ENCODE data around the gene HEATR5B. TPM values are rescaled to one million over a fixed set of nuclear protein-coding genes. Genes with fewer than 3 reads are reported as not detected.
A peak's percentile ranks its signal among the peaks of the same experiment; 100 is the strongest.

HEATR5B gene
- total and polyA plus RNA-seq, 2 of the 4 experiments (the other 2 are of a cell fraction): 8.3 to 17.9 TPM

- no peak overlapping the region for H2AFZ ChIP-seq (replicated peaks; ENCODE audit: low read length, poor library complexity)
- no peak overlapping the region for H4K5ac ChIP-seq (ENCODE audit: low read depth, low read length)
- peak overlapping the region; percentile 62 for H3K9ac ChIP-seq (ENCODE audit: low read depth, low read length)
- H3K56ac ChIP-seq (ENCODE audit: extremely low read depth, insufficient read depth, low read length): peak overlapping the region; percentile 18; the same call in 1 of the 2 replicates
- ATAC-seq (ENCODE audit: low read depth) (no peak), DNase-seq (peak; percentile 21)
- POLR2A ChIA-PET (ENCODE audit: unreplicated experiment): no interaction called here
- no peaks in the 10 kb centered on the region for H3K27me3 ChIP-seq (ENCODE audit: control insufficient read depth, insufficient read depth, low read length)
- H2BK20ac ChIP-seq (ENCODE audit: low read depth, low read length): no peak overlapping the region
- H3K18ac ChIP-seq (ENCODE audit: low read depth, low read length): no peak overlapping the region
- intact Hi-C loops (cut with micrococcal nuclease): loop anchor here (1.0 kb wide), 1 partner anchor 75 kb away; no protein-coding TSS in a partner anchor
- WGBS, 2 experiments (ENCODE audit: extremely low coverage in 2 of 2, insufficient read length in 1 of 2): no CpG with 5 or more reads among the region's 2 CpGs
- H3K4me3 ChIP-seq (ENCODE audit: insufficient read depth, low read depth, low read length): peak overlapping the region; percentile 74
- no peak overlapping the region for H2AK9ac ChIP-seq (replicated peaks; ENCODE audit: low read depth, low read length, poor library complexity)
- peak overlapping the region; percentile 81; the same call in 1 of the 2 replicates for H3K14ac ChIP-seq (replicated peaks; ENCODE audit: low read depth, low read length)
- H4K20me1 ChIP-seq (ENCODE audit: insufficient read depth, low read length): peaks cover 17% of the 10 kb centered on the region
- in situ Hi-C loops (cut with MboI; ENCODE audit: low sequenced_read_pairs): no loop called here
- H2AK5ac ChIP-seq (ENCODE audit: low read depth, low read length): no peak overlapping the region
- TF ChIP-seq CEBPB (IDR thresholded peaks at IDR 0.05; ENCODE audit: low read depth, low read length): no peak
- no peak for TF ChIP-seq MXI1 (IDR thresholded peaks at IDR 0.05; ENCODE audit: borderline replicate concordance, low read depth, low read length)
- TF ChIP-seq SMC3 (IDR thresholded peaks at IDR 0.05; ENCODE audit: low read depth, low read length): no peak
- TF ChIP-seq, protein P1, sequence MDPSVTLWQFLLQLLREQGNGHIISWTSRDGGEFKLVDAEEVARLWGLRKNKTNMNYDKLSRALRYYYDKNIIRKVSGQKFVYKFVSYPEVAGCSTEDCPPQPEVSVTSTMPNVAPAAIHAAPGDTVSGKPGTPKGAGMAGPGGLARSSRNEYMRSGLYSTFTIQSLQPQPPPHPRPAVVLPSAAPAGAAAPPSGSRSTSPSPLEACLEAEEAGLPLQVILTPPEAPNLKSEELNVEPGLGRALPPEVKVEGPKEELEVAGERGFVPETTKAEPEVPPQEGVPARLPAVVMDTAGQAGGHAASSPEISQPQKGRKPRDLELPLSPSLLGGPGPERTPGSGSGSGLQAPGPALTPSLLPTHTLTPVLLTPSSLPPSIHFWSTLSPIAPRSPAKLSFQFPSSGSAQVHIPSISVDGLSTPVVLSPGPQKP (IDR thresholded peaks at IDR 0.05; ENCODE audit: borderline replicate concordance, low read depth, low read length): no peak
- no peak for TF ChIP-seq RCOR1 (IDR thresholded peaks at IDR 0.05; ENCODE audit: insufficient replicate concordance, low read length)
- no peak for TF ChIP-seq RAD21 (IDR thresholded peaks at IDR 0.05; ENCODE audit: low read length)
- TF ChIP-seq CHD1 (IDR thresholded peaks at IDR 0.05; ENCODE audit: low read depth, low read length): no peak
- no peak for TF ChIP-seq USF2 (IDR thresholded peaks at IDR 0.05; ENCODE audit: low read depth, low read length)
- no peak for TF ChIP-seq POLR2A (IDR thresholded peaks at IDR 0.05; ENCODE audit: low read depth, low read length)
- no peak for TF ChIP-seq NFE2L2 (IDR thresholded peaks at IDR 0.05; ENCODE audit: low read depth, low read length)
- no peak for TF ChIP-seq MAFK (IDR thresholded peaks at IDR 0.05; ENCODE audit: low read depth, low read length)
- no peak for TF ChIP-seq FOS (IDR thresholded peaks at IDR 0.05; ENCODE audit: low read depth, low read length)
- TF ChIP-seq CTCF (conservative IDR thresholded peaks at IDR 0.05; ENCODE audit: low read depth, low read length): no peak
- no peak for TF ChIP-seq BHLHE40 (IDR thresholded peaks at IDR 0.05; ENCODE audit: low read depth, low read length)
- TF ChIP-seq MAZ (IDR thresholded peaks at IDR 0.05; ENCODE audit: borderline replicate concordance, low read depth, low read length): no peak
- TF ChIP-seq RFX5 (IDR thresholded peaks at IDR 0.05; ENCODE audit: low read depth, low read length): no peak
- H4K91ac ChIP-seq (ENCODE audit: insufficient read depth, low read depth, low read length): no peak overlapping the region
- BruUV-seq (replicated peaks): no TSS peak
- no peak overlapping the region for H4K8ac ChIP-seq (ENCODE audit: low read depth in 2 of 2, low read length in 2 of 2)
- no peaks in the 10 kb centered on the region; the same call in 1 of the 2 replicates for H3K9me1 ChIP-seq (ENCODE audit: insufficient read depth, low read length)
- no peak overlapping the region for H2BK5ac ChIP-seq (ENCODE audit: low read depth, low read length, poor library complexity, severe bottlenecking)
- H2BK120ac ChIP-seq (ENCODE audit: low read depth, low read length): no peak overlapping the region
- H3K23ac ChIP-seq (ENCODE audit: low read depth, low read length): peak overlapping the region; percentile 82; the same call in 1 of the 2 replicates
- no peak overlapping the region for H3K4ac ChIP-seq (ENCODE audit: low read depth, low read length)
- no peak overlapping the region for H3K27ac ChIP-seq (ENCODE audit: insufficient read depth, low read length)
- peak overlapping the region; percentile 71 for H3K4me2 ChIP-seq (ENCODE audit: low read depth, low read length)
- dilution Hi-C loops (cut with HindIII; ENCODE audit: low sequenced_read_pairs, unreplicated experiment): no loop called here
- CTCF ChIA-PET: no interaction called here
- no peak overlapping the region for H2BK15ac ChIP-seq (ENCODE audit: low read depth, low read length)
- H3K79me1 ChIP-seq (ENCODE audit: low read depth in 1 of 2, low read length in 2 of 2): peaks cover 17 to 52% of the 10 kb centered on the region in 2 experiments
- H3K4me1 ChIP-seq (ENCODE audit: control insufficient read depth, insufficient read depth, low read length): peaks cover 4% of the 10 kb centered on the region; the same call in 1 of the 2 replicates
- no peaks in the 10 kb centered on the region for H3K36me3 ChIP-seq (ENCODE audit: control insufficient read depth, insufficient read depth, low read length)
- H3K9me3 ChIP-seq (ENCODE audit: control insufficient read depth, insufficient read depth, low read length): no peaks in the 10 kb centered on the region
Measured at GRCh38 chr2:36965206-36965605, 119.0 kb downstream of the HEATR5B start.
